GM21786 (cell line): ENCODE measurements around the gene FBRSL1.
A peak's percentile ranks its signal among the peaks of the same experiment; 100 is the strongest.
"Not testable (repeated sequence)": the region's sequence is repeated elsewhere in the genome, so short reads cannot be mapped to it uniquely, and the experiment has no call there.

ENCODE experiments used
- ATAC-seq: cut with Tn5 transposase; IDR thresholded peaks from one replicate; pipeline ENCODE4 v1.9.1; 2021; ENCODE audit not compliant: unreplicated experiment

Gene FBRSL1

GRCh38 chr12:132522592-132523380, 32.8 kb downstream of the FBRSL1 start:
- no peak for ATAC-seq

GRCh38 chr12:132523576-132524331, 33.8 kb downstream of the FBRSL1 start:
- peak; percentile 68 for ATAC-seq

DNA sequence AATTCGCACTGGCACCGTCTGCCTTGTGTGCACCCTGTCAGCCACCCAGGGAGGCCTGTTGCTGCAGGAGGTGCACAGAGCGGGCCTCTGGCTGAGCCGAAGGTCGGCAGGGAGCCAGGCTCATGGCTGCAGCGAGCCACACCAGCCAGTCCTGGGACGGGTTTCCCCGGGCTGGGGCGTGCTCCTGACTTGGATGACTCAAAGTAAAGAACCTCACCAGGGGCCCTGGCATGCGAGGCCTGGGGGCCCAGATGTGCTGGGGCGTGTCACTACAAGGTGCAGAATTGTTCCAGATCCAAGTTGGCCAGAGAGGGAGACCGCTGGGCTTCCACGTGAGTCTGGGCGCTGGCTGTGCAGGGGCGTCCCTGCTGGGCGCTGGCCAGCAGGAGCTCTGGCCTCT, 34.5 kb downstream of the FBRSL1 start:
- ATAC-seq = no peak

- ATAC-seq = no peak
These were observed 35.3 kb downstream of the FBRSL1 start for GRCh38 chr12:132525011-132525832.

GRCh38 chr12:132525833-132526455, 36.0 kb downstream of the FBRSL1 start:
- no peak for ATAC-seq

DNA sequence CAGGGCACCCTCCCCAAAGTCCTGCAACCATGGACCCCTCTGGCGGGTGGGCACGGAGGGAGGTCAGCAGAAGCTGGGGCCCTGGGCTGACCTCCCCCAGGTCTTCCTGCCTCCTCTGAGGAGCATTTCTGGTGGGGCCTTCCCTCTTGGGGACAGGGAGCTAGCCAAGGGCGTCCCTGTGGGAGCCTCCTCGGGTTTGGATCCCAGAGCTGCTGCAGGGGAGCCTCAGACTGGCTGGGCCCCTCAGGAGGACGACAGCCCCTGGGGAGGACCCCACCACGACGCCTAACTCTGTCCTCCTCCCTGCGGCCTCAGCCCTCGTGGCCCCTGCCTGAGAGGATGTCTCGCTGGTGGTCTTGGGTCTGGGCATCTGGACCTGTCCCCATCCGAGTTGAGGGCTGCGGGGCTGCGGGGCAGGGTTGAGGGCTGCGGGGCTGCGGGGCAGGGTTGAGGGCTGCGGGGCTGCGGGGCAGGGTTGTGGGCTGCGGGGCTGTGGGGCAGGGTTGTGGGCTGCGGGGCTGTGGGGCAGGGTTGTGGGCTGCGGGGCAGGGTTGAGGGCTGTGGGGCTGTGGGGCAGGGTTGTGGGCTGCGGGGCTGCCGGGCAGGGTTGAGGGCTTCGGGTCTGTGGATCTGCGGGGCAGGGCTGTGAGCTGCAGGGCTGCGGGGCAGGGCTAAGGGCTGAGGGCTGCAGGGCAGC, 37.4 kb downstream of the FBRSL1 start:
- no peak for ATAC-seq

DNA sequence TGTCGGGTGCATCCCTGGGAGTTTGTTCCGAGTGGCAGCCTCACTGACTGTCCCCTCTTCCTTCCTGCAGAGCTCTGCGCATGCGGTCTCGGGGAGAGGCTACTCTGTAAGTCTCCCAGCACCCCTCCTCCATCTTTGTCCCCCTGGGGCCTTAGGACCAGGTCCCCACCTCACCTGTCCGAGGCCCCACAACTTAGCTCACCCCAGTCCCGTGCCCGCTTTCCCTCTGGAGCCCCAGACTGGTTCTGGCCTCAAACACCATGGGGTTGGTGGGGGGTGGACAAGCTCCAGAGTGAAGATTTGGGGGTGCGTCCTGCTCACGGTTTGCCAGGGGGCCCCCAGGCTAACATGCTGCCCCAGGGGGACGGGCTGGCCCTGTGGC, 37.9 kb downstream of the FBRSL1 start:
- ATAC-seq = no peak

DNA sequence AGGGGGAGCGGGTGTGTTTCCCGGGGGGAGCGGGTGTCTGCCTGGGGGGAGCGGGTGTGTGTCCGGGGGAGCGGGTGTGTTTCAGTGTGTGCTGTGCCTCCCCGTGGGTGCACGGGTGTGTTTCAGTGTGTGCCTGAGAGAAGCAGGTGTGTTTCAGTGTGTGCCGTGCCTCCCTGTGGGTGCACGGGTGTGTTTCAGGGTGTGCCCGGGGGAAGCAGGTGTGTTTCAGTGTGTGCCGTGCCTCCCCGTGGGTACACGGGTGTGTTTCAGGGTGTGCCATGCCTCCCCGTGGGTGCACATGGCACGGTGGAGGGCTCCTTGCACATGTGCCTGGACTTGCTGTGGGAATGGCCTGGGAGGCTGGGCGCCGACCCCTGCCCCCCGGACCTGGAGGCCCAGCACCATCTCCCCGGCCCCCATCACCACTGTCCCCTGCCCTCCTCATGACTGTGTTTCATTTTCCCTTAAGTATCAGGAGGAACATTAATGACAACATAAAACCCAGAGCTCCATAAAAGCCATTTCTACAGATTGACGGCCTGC, 38.7 kb downstream of the FBRSL1 start:
- no peak for ATAC-seq

DNA sequence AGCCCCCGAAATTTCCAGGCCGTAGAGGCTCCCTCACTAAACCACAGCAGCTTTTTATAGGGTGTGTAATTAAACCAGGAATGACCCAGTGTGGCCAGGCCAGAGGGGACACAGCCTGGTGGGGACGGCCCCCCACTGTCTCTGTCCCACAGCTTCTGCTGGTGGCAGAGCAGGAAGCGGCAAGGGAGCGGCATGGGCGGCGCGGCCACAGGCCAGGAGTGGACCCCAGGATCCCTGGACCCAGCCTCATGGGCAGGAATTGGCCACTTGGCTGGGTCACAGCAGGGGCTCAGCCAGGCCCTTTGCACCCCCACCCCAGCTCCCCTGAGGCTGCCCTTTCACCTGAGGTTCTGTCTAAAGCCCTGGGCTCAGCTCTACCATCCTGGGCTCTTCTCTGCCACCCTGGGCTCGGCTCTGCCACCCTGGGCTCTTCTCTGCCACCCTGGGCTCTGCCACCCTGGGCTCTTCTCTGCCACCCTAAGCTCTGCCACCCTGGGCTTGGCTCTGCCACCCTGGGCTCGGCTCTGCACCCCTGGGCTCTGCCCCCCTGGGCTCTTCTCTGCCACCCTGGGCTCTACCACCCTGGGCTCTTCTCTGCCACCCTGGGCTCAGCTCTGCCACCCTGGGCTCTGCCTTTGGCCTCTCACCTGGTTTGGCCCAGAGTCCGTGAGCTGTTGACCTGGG, 39.3 kb downstream of the FBRSL1 start:
- ATAC-seq = no peak

GRCh38 chr12:132529906-132530305, 40.0 kb downstream of the FBRSL1 start:
- no peak for ATAC-seq

GRCh38 chr12:132530447-132530846, 40.5 kb downstream of the FBRSL1 start:
- ATAC-seq = no peak

DNA sequence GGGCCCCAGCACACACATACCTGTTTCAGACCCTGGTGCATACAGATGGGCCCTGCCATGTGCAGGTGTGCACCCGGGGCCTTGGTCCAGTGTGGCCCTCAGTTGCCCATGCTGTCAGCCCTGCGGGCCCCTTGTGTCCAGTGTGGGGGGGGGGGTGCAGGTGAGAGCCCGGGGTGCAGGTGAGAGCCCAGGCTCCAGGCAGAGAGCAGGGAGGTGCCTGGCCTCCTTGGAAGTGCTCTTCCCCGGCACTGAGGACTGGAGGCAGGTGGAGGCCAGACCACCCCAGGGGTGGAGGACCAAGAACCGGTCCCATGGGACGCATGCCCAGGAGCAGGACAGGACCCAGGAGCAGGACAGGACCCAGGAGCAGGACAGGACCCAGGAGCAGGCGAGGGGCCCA, 40.9 kb downstream of the FBRSL1 start:
- ATAC-seq = no peak

DNA sequence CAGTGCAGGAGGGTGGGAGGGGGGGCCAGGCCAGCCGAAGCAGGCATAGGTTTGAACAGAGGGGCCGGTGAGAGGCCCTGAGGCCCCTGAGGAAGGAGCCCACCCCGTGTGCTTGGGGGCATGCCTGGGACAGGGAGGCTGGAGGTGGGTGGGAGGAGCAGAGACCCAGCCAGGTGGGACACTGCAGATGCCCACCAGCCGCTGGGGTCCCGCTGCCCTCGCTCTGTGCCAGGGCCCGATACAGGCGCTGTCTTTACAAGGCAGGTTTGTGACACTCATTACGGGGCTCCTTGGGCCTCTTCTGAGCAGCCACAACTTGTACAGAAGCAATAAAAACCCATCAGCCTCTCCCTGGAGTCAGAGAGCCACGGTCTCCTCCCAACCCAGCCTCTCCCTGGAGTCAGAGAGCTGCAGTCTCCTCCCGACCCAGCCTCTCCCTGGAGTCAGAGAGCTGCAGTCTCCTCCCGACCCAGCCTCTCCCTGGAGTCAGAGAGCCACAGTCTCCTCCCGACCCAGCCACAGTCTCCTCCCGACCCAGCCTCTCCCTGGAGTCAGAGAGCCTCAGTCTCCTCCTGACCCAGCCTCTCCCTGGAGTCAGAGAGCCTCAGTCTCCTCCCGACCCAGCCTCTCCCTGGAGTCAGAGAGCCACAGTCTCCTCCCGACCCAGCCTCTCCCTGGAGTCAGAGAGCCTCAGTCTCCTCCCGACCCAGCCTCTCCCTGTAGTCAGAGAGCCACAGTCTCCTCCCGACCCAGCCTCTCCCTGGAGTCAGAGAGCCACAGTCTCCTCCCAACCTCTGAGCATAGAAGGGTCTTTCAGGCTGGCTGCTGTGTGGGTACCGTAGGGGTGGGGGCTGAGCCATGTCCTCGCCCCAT, 43.0 kb downstream of the FBRSL1 start:
- ATAC-seq = not testable (repeated sequence)

GRCh38 chr12:132533584-132533958, 43.6 kb downstream of the FBRSL1 start:
- ATAC-seq = no peak

DNA sequence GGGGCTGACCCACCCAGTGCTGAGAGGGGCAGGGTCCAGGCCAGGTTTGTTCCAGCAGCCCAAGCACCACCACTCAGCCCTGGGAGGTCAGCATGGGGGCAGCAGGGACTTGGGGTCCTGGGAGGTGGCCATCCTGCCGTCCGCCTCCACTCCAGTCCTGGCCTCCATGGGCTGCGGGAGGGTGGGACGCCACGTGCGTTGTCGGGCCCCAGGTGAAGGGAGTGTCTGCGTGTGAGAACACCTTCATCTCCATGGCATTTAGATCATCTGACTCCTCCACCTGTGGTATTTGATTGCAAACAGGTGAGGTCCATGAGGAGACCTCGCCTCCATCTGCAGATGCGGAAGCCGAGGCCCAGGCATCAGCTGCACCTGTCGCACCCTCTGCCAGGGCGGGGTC, 44.1 kb downstream of the FBRSL1 start:
- ATAC-seq = no peak

DNA sequence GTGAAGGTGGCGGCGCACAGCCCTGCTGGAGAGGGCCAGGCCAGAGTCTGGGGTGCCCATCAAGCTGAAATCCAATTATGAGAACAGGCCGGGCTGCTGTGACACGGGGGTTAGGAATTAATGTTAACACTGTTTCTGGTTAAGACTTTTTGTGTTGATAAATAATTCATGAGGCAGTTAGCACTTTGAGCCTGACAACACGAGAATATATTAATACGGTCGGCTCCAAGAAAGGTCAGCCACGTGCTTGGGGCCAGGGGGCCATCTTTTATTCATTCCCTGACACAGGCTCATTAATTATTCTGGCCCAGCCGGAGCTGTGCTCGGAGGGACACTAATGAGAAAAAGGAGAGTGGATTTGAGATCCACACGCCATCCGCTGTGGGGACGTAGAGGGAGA, 45.1 kb downstream of the FBRSL1 start:
- ATAC-seq = no peak

- no peak for ATAC-seq
These were observed 46.3 kb downstream of the FBRSL1 start for GRCh38 chr12:132536102-132536876.

DNA sequence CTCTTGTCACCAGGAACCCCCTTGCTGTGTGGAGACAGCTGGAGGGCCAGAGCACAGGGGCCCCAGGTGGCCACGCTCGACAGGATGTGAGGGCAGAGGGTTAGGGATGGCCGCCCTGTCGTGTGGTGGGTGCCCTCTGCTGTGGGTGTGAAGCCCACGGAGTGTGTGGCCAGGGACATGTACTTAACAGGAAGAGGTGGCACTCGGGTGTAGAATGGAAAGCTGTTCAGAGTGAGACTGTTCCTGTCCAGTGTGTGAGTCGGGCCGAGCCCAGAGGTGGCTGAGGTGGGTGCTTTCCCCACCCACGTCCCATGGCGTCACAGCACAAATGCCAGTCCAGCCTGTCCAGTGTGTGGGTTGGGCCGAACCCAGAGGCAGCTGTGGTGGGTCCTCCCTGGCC, 47.1 kb downstream of the FBRSL1 start:
- ATAC-seq = no peak
